GM21717 (cell line): ENCODE data around the gene CGB1.
"Not testable (repeated sequence)": the region's sequence is repeated elsewhere in the genome, so short reads cannot be mapped to it uniquely, and the experiment has no call there.

Experiments used
- ATAC-seq: cut with Tn5 transposase; IDR thresholded peaks from one replicate; pipeline ENCODE4 v1.9.1; 2021; ENCODE audit warnings: mild to moderate bottlenecking, moderate library complexity; ENCODE audit not compliant: unreplicated experiment

The CGB1 gene

GRCh38 chr19:49036815-49037214, at the start of gene CGB1:
Gene CGB1, minus strand, starts transcription at chr19:49036895. Its CDS starts 184 bp downstream, at chr19:49036711.
- not testable (repeated sequence) for ATAC-seq

GRCh38 chr19:49086296-49086695, 49.6 kb upstream of the CGB1 start:
- ATAC-seq, result no peak

GRCh38 chr19:49085868-49086232, 49.2 kb upstream of the CGB1 start:
- ATAC-seq, result peak; percentile 4

- peak; percentile 69 for ATAC-seq
Measured at GRCh38 chr19:49085020-49085867, 48.5 kb upstream of the CGB1 start, which contains the start of gene SNRNP70. Gene SNRNP70, plus strand, starts transcription at chr19:49085451. Its CDS starts 964 bp downstream, at chr19:49086415.

GRCh38 chr19:49084206-49085019, 47.7 kb upstream of the CGB1 start:
- ATAC-seq, result no peak

GRCh38 chr19:49081273-49081672, 44.6 kb upstream of the CGB1 start:
- no peak for ATAC-seq

- ATAC-seq, result no peak
Measured at GRCh38 chr19:49080392-49080791, 43.7 kb upstream of the CGB1 start.

- ATAC-seq, result not testable (repeated sequence)
Measured at GRCh38 chr19:49074869-49075268, 38.2 kb upstream of the CGB1 start.

- ATAC-seq, result no peak
Measured at GRCh38 chr19:49073514-49074378, 37.1 kb upstream of the CGB1 start.

- no peak for ATAC-seq
Measured at GRCh38 chr19:49071860-49072547, 35.3 kb upstream of the CGB1 start.

- ATAC-seq, result no peak
Measured at GRCh38 chr19:49070416-49070815, 33.7 kb upstream of the CGB1 start.

GRCh38 chr19:49069026-49069425, 32.3 kb upstream of the CGB1 start:
- no peak for ATAC-seq

- no peak for ATAC-seq
Measured at GRCh38 chr19:49067554-49067953, 30.9 kb upstream of the CGB1 start.

GRCh38 chr19:49065905-49066512, 29.3 kb upstream of the CGB1 start:
- ATAC-seq, result no peak

GRCh38 chr19:49064768-49065611, 28.3 kb upstream of the CGB1 start, which contains the start of gene NTF4:
Gene NTF4, minus strand, starts transcription at chr19:49064818. Its CDS starts 2,821 bp downstream, at chr19:49061997.
- ATAC-seq, result no peak

- ATAC-seq, result no peak
Measured at GRCh38 chr19:49064029-49064629, 27.4 kb upstream of the CGB1 start.

GRCh38 chr19:49061445-49061844, 24.8 kb upstream of the CGB1 start:
- no peak for ATAC-seq

GRCh38 chr19:49061000-49061399, 24.3 kb upstream of the CGB1 start:
- ATAC-seq, result no peak
